Measurements from ENCODE around the gene TRPM5. TPM values are rescaled to one million over a fixed set of nuclear protein-coding genes. Genes with fewer than 3 reads are reported as not detected.

The TRPM5 gene
- total and polyA plus RNA-seq, 2 donors (not counting 1 experiment from before 2014, with no cell fraction given) = 0.03 TPM; not detected in 1

DNA sequence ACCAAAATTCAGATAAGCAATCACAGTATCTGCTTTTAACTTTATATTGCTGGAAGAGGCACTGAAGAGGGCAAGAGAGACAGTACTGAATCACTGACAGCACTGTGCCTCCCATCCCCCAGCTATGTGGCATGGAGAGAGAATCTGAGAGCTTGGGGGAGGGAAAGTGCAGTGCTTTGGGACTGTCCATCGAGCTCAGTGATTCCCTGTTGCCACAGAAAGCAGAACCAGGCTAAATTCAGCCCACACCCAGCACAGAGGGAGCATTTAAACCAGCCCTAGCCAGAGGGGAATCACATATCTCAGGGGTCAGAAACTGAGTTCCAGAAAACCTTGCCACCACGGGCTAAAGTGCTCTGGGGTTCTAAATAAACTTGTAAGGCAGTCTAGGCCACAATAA, 44.8 kb upstream of the TRPM5 start:
- H3K4me1 Mint-ChIP-seq = peaks cover 3% of the 10 kb centered on the region
- H2AFZ ChIP-seq (ENCODE audit: insufficient read depth, low read depth, low read length, poor library complexity, severe bottlenecking) = no peak overlapping the region
- H3K36me3 ChIP-seq (replicated peaks in 1 of 2; ENCODE audit: control extremely low read depth in 1 of 2, control insufficient read depth in 1 of 2, extremely low read depth in 1 of 2, insufficient read depth in 2 of 2, low read length in 1 of 2) = peaks cover 0 to 5% of the 10 kb centered on the region in 2 experiments
- no peaks in the 10 kb centered on the region for H3K27me3 ChIP-seq (replicated peaks in 1 of 4; ENCODE audit: control extremely low read depth in 1 of 4, control insufficient read depth in 3 of 4, insufficient read depth in 4 of 4, low read length in 3 of 4)
- H3K4me2 ChIP-seq (replicated peaks; ENCODE audit: low read depth, low read length, poor library complexity, severe bottlenecking) = no peak overlapping the region
- H3K4me3 Mint-ChIP-seq = no peak overlapping the region
- ChIA-PET CTCF (no interaction called here), POLR2A (no interaction called here)
- ATAC-seq (ENCODE audit: low read depth) (no peak), DNase-seq (no peak)
- H3K9me3 ChIP-seq (ENCODE audit: control extremely low read depth in 1 of 3, control insufficient read depth in 2 of 3, insufficient read depth in 1 of 3, low read length in 2 of 3) = peaks cover 10 to 32% (median 27%) of the 10 kb centered on the region in 3 donors
- H3K27me3 Mint-ChIP-seq = peaks cover 3% of the 10 kb centered on the region
- 46% methylated on average over 2 of the region's 2 CpGs for WGBS (ENCODE audit: insufficient coverage)
- no peak overlapping the region for H3K4me3 ChIP-seq (ENCODE audit: control extremely low read depth in 1 of 5, extremely low read depth in 1 of 5, insufficient read depth in 1 of 5, low read depth in 2 of 5, low read length in 4 of 5)
- TF ChIP-seq, protein P1, sequence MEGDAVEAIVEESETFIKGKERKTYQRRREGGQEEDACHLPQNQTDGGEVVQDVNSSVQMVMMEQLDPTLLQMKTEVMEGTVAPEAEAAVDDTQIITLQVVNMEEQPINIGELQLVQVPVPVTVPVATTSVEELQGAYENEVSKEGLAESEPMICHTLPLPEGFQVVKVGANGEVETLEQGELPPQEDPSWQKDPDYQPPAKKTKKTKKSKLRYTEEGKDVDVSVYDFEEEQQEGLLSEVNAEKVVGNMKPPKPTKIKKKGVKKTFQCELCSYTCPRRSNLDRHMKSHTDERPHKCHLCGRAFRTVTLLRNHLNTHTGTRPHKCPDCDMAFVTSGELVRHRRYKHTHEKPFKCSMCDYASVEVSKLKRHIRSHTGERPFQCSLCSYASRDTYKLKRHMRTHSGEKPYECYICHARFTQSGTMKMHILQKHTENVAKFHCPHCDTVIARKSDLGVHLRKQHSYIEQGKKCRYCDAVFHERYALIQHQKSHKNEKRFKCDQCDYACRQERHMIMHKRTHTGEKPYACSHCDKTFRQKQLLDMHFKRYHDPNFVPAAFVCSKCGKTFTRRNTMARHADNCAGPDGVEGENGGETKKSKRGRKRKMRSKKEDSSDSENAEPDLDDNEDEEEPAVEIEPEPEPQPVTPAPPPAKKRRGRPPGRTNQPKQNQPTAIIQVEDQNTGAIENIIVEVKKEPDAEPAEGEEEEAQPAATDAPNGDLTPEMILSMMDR (IDR thresholded peaks at IDR 0.05) = no peak
- TF ChIP-seq EZH2 (IDR thresholded peaks at IDR 0.05; ENCODE audit: borderline replicate concordance, insufficient read depth, low read depth, low read length, poor library complexity, severe bottlenecking) = no peak
- peaks cover 13% of the 10 kb centered on the region for H3K9me3 Mint-ChIP-seq (ENCODE audit: insufficient read depth)
- H3K79me2 ChIP-seq (ENCODE audit: control insufficient read depth, insufficient read depth, low read length) = peaks cover 19% of the 10 kb centered on the region
- H4K20me1 ChIP-seq (ENCODE audit: control insufficient read depth, insufficient read depth, low read length, poor library complexity, severe bottlenecking) = no peaks in the 10 kb centered on the region
- no peak overlapping the region for H3K9ac ChIP-seq (ENCODE audit: low read length)
- H3K27ac Mint-ChIP-seq = no peak overlapping the region
- H3K27ac ChIP-seq (ENCODE audit: low read length in 2 of 2) = no peak overlapping the region
- intact Hi-C loops (cut with micrococcal nuclease) = no loop called here
- H3K4me1 ChIP-seq (ENCODE audit: control insufficient read depth in 2 of 2, insufficient read depth in 2 of 2, low read length in 2 of 2) = no peaks in the 10 kb centered on the region

- Histone ChIP-seq H3K9me3 (ENCODE audit: control extremely low read depth in 1 of 3, control insufficient read depth in 2 of 3, insufficient read depth in 1 of 3, low read length in 2 of 3) (peaks cover 10 to 32% (median 27%) of the 10 kb centered on the region in 3 donors), H3K79me2 (ENCODE audit: control insufficient read depth, insufficient read depth, low read length) (peaks cover 23% of the 10 kb centered on the region), H3K4me2 (replicated peaks; ENCODE audit: low read depth, low read length, poor library complexity, severe bottlenecking) (no peak overlapping the region), H3K27ac (ENCODE audit: low read length in 2 of 2) (no peak overlapping the region), H3K36me3 (replicated peaks in 1 of 2; ENCODE audit: control extremely low read depth in 1 of 2, control insufficient read depth in 1 of 2, extremely low read depth in 1 of 2, insufficient read depth in 2 of 2, low read length in 1 of 2) (peaks cover 0 to 5% of the 10 kb centered on the region in 2 experiments), H2AFZ (ENCODE audit: insufficient read depth, low read depth, low read length, poor library complexity, severe bottlenecking) (no peak overlapping the region), H3K9ac (ENCODE audit: low read length) (no peak overlapping the region), H3K4me1 (ENCODE audit: control insufficient read depth in 2 of 2, insufficient read depth in 2 of 2, low read length in 2 of 2) (no peaks in the 10 kb centered on the region), H3K27me3 (replicated peaks in 1 of 4; ENCODE audit: control extremely low read depth in 1 of 4, control insufficient read depth in 3 of 4, insufficient read depth in 4 of 4, low read length in 3 of 4) (no peaks in the 10 kb centered on the region), H4K20me1 (ENCODE audit: control insufficient read depth, insufficient read depth, low read length, poor library complexity, severe bottlenecking) (peaks cover 7% of the 10 kb centered on the region), H3K4me3 (ENCODE audit: control extremely low read depth in 1 of 5, extremely low read depth in 1 of 5, insufficient read depth in 1 of 5, low read depth in 2 of 5, low read length in 4 of 5) (no peak overlapping the region)
- POLR2A ChIA-PET = no interaction called here
- DNase-seq (no peak), ATAC-seq (ENCODE audit: low read depth) (no peak)
- CTCF ChIA-PET = interaction anchor here (1.0 kb wide), 1 partner anchor 45 kb away, joined by 3 read pairs; no protein-coding TSS in a partner anchor
- Mint-ChIP-seq H3K27ac (no peak overlapping the region), H3K27me3 (peaks cover 3% of the 10 kb centered on the region), H3K4me3 (no peak overlapping the region), H3K4me1 (peaks cover 4% of the 10 kb centered on the region), H3K9me3 (ENCODE audit: insufficient read depth) (peaks cover 9% of the 10 kb centered on the region)
- TF ChIP-seq, protein P1 (IDR thresholded peaks at IDR 0.05) = no peak
- TF ChIP-seq EZH2 (IDR thresholded peaks at IDR 0.05; ENCODE audit: borderline replicate concordance, insufficient read depth, low read depth, low read length, poor library complexity, severe bottlenecking) = no peak
- intact Hi-C loops (cut with micrococcal nuclease) = no loop called here
These were observed 43.7 kb upstream of the TRPM5 start for GRCh38 chr11:2488004-2488403.
